Stimulated activated CD4-positive, alpha-beta T cell treated with anti-CD3 and anti-CD28 coated beads, Interleukin-4, amount 100 ng/mL, for 1 hour (primary cell): ENCODE results near the gene CAT.

Source experiments
- DNase-seq: peaks from one replicate; pipeline ENCODE4 v3.0.0-alpha.2; 2020

Gene CAT

DNA sequence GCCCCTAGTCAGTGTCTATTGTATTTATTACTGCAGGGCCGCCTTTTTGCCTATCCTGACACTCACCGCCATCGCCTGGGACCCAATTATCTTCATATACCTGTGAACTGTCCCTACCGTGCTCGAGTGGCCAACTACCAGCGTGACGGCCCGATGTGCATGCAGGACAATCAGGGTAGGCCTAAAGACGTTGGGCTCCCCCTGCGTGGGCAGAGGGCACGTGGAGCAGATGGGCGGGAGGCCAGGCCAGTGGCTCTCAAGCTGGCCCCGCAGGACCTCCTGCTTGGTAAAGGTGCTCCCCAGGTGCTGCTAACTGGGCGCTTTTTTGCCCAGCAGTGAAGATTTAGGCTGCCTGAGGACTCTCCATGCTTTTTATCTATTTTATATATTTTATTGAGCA, 22.5 kb downstream of the CAT start:
- no peak for DNase-seq

DNA sequence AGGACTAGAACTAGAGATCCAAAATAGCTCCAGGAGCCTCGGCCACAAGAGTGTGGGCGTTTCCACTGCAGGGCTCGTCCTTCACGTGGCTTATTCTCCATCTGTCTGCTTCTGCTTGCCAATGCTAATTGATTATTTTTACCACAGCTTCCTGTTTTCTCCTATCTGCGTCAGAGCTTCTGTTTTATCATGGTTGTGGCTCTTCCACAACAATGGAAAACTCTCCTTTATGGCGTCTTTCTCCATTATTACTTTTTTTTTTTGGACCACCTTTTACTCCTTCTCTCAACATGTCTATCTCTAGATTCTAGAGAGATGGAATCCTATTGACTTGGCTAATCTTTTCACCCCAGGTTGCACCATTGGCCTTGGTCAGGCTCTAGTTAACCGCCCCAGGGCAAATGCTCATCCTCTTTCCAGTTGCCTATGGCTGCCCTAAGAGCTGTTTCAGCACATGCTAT, 25.9 kb downstream of the CAT start:
- no peak for DNase-seq

DNA sequence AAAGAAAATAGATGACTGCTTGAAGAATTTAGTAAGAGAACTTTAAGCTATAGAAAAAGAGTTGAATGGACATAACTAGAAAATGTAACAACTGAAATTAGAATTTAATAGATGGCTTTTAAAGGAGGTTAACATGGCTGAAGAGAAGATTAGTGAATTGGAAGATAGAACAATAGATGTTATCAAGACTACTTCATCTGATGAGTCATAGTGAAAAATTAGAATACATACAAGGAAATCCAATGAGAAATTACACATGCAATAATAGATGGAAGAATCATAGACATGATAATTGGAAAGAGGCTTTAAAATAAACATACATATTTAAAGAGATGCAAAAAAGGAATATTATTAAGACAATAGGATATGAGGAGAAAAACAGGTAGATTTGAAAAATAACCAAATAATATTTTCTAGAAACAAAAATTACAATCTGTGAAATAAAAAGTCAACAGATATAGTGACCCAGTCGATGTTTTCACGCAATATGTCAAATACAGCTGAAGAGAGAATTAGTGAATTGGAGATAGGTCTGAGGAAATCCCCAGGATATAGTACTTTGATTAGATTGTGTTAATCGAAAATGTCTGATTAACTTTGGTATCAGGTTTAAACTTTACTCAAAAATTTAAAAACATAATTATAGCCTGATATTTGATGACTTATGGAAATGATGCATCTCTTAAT, 28.2 kb downstream of the CAT start:
- no peak for DNase-seq

DNA sequence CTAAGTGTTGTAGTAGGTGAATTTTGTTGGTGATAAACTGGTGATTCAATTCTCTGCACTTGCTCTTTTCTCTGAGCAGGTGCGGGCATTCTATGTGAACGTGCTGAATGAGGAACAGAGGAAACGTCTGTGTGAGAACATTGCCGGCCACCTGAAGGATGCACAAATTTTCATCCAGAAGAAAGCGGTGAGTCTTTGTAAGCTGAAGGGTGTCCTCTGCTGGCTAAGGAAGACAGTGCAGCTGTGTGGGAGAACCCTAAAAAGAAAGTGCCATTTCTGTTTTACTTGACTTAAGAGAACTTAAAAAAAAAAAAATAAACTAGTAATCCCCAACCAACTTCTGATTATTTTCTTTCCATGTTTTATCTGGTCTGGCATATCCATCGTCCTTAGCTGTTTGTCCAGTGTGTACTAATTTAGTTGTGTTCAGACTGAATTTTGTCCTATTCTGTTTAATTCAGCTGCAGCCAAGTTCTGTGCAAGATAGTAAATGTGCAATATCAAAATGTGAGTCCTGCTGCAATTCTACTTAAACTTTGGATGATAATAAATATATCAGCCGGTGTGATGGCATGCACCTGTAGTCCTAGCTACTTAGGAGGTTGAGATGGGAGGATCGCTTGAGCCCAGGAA, 29.6 kb downstream of the CAT start:
- peak; percentile 40 for DNase-seq

GRCh38 chr11:34473603-34474169, 35.0 kb downstream of the CAT start:
- no peak for DNase-seq

DNA sequence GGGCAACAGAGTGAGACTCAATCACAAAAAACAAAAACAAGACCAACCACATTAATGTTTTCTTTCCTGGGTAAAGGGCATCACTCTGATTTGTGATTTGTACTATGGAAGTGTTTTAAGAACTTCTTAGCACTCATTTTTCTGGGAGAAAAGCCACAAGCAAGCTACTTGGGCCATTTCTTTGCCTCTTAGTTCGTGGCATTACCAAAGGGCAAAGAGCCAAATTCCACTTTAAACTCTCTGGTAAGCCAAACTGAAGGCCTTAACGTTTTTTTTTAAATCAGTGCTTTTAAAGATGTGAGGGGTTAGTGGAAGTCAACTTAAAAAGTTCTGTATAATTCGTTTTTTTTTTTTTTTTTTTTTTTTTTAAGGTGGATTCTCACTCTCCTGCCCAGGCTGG, 36.9 kb downstream of the CAT start:
- no peak for DNase-seq

DNA sequence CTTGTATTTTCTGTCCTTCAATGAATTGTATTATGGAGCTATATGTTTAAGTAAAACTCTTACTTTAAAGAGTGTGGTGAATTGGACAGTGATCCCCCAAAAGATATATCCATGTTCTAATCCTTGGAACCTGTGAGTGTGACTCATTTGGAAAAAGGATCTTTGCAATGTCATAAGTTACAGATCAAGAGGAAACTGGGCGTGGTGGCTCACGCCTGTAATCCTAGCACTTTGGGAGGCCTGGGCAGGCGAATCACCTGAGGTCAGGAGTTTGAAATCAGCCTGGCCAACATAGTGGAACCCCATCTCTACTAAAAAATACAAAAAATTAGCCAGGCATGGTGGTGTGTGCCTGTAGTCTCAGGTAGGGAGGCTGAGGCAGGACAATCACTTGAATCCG, 38.1 kb downstream of the CAT start:
- no peak for DNase-seq

DNA sequence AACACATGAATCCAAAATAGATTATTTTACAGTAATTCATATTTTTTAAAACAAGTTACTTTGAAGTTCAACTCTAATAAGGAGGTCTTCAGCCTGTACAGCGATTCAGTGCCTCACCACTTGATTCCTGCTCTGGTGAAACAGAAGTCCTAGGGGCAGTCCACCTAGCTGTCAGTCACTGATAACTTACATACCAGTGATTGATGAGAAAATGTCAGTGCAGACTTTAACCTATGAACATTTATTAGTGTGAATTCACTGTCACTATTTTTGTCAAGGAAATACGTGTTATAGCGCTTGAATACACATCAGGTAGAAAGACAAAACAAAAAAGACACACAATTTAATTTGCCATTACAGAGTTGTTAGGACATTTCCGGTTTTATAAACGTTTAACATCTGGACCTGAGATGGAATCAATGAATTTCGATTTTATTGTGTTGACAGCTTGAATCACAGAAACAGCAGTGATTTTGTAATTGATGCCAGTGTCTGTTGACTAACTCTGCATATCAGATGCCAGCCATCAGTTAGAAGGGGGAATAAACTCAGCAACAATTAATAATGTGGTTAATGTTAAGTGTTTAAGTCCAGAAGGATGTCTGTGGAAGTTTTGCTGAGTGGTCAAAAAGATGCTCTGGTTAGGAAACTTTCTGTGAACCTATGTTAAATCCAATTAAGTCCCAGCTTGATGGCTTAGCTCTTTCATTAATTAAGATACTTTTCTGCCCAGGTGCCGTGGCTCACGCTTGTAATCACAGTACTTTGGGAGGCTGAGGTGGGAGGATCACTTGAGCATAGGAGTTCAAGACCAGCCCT, 40.3 kb downstream of the CAT start:
- no peak for DNase-seq

DNA sequence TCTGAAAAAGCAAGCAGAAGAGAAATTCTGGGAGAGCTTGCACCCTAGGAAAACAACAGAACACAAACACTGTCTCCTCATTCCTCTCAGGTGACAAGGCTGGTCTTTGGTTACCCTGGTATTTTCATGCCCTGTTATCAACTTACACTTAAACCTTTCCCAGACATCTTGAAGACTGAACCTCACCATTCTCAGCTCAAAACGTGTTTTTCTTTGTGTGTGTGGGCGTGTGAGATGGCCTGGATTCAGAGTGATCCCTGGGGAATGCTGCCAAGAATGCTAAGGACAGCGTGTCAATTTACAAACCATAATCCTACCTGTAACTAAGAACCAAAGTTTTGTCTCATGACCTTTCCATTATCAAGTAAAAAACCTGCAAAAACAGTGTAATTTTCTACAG, 41.6 kb downstream of the CAT start:
- no peak for DNase-seq

DNA sequence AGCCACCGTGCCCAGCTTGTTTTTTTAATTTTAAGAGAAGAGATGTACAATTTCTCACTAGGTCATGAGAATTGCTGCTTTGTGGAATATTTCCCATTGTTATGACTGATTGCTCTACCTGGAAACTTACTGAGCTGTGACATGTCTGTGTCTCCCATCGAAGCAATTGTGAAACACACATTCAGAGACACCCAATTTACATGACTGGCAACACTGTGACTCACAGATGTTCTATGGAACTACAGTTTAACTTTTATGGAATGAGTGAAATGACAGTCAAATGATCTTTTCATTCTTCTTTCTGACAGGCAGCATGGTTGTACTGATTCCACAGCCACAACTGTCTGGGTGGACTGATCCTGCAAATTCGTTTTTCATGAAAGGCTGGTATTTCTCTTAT, 42.6 kb downstream of the CAT start:
- DNase-seq, result no peak

GRCh38 chr11:34483106-34483874, 44.6 kb downstream of the CAT start:
- DNase-seq, result no peak

DNA sequence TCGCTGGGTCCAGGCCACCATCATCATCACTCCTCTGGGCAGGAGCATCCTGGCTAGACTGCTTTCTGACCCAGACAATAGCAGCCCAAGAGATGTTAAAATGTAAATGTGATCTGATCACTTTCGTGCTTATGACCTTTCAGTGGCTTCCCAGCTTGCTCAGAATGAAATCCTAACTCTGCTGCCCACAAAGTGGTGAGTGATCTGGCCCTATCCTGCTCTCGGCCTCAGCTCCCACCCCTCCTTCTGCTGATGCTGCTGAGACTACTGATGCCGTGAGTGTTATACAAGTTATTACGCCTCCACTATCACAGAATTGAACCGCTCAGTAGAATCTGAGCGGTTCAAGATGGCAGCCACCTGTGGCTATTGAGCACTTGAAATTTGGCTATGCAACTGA, 48.7 kb downstream of the CAT start:
- no peak for DNase-seq

DNA sequence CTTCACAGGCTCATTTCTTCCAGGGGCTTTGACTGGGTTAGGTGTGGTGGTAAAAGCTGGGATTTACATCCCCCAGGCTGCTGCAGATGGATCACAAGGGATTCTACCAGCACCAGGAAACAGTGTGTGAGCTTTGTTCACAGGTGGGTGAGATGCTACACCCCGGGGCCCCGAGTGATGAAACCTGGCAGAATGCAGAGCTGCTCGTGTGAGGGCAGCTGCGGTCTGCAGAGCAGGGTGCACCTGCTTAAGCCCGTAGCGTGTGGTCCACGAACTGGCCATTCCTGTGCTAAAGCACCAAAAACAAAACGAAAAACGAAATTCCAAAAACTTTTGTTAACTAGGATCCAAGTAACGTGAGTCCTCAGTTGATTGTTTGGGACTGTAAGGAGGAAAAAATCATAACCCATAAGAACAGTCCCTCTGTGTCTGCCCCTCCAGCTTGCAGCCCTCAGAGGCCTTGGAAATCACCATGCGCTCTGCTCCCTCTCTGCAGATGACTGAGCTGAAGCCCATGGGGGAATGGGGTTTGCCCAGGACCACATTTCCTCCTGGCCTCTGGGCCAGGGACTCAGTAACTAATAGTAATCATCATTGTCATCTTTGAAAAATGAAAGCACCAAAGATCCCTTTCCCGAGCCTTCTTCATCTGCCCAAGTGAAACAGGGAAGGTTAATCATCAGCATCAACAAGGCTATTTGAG, 50.3 kb downstream of the CAT start:
- no peak for DNase-seq

DNA sequence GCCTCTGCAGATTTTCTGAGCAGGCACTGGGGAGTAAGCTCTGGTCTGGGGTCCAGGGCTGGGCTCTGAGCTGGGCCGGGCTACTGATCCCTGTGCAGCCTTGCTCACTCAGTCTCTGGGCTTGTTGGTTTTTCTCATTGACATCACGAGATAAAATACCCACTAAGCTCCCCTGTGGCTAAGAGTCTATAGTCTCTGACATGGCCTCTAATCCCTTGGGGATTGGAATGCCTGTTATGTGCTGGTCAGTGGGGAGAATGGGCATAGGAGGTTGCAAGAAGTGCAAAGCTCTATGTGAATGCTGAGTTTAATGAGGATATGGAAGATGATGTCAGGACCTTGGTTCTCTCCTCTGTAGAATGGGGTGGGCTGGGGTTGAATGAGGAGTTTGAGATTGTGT, 51.6 kb downstream of the CAT start:
- DNase-seq, result no peak

DNA sequence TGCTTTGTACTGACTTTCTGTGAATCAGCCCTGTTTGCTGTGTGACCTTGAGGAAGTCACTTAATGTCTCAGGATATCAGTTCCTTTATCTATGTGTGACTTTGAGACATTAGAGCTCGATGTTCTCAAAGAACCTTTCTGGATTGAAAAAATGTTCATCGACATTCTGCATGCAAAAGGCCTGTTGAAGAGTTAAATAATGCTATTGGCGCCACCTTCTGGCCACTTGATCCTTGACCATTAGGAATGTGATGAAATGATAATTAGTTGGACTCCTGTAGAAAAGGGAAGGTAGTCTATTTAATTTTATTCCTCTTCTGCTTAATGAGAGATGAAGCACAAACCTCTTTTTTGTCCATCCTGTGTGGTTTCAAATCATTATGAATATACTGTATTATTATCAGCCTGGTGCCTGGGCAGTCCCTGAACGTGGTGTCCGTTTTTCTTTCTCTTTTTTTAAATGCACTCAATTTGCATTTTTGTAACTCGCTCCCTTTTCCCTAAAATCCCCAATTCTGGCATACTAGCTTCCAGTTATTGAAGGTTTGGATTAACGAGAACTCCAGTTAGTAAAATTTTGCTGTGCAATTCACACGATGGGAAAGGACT, 54.2 kb downstream of the CAT start:
- DNase-seq, result peak; percentile 28

DNA sequence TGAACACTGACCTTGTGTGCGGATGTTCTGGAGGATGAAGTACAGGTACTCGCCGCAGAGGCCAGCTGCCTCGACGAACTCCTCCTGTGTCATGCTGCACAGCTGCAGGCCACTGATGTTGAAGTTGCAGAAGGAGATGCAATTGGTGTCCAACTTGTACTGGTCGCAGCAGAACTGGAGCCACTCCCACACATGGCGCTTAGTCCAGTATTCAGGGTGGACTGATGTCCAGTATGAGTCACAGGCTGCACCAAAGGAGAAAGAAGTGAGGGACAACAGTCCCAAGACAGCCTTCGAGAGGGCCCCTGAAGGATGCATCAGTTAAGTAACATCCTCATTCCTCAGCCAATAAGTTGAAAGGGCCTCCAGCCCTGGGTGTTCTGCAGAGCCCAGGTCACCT, 54.7 kb downstream of the CAT start:
- no peak for DNase-seq

- no peak for DNase-seq
Observed at GRCh38 chr11:34493926-34494595, 55.3 kb downstream of the CAT start.

GRCh38 chr11:34495239-34495723, 56.5 kb downstream of the CAT start:
- DNase-seq, result no peak

GRCh38 chr11:34495724-34496377, 57.1 kb downstream of the CAT start:
- no peak for DNase-seq

GRCh38 chr11:34499719-34500500, 61.2 kb downstream of the CAT start:
- no peak for DNase-seq
